HG02938 (cell line): ENCODE data around the gene LARP7.
"Not testable (repeated sequence)": the region's sequence is repeated elsewhere in the genome, so short reads cannot be mapped to it uniquely, and the experiment has no call there.

Experiments used
- ATAC-seq: cut with Tn5 transposase; IDR thresholded peaks from one replicate; pipeline ENCODE4 v1.9.1; 2021; ENCODE audit warnings: mild to moderate bottlenecking, moderate library complexity; ENCODE audit not compliant: unreplicated experiment

Gene LARP7

DNA sequence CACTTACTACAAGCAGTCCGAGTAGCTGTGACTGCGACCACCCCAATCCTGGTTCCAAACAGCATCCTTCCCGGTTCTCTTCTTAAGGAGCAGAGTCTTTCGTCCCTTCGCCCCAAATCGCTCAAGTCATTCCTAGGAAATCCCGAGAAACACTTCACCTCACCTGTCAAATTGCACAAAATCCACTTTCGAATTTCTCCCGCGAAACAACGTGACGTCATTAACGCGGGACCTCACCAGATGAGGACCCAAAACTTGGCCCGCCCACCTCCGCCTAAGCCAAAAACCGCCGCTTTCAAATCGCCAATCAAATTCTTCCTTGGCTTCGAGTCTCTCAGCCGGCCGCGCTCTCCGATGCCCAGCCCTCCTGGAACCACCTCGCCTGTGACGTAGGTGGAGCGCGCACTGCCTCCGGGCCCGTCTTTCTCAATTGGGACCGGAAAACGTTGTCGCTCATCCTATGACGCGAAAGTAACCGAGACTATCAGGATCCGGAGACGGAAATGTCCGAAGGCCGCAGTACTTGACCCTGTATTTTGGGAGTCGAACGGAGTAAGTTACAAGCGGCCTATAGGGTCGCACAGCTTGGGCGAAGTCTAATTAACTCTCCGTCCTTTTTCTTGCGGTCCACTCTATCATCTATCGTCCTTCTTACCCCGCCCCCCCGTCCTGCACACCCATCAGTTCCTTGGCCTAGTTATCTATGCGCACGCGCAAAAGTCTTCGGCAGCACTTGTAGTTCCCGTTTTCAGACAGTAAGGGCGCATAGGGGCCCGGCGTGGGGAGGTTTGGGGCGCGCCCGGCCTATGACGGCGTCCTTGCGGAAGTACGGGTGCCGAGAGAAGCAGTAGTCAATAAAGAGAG lies at the start of gene LARP7, which contains the start of gene ZGRF1:
LARP7 (plus strand) TSS at position 456 of the 864 bp plus-strand sequence. CDS start 7,527 bp downstream, outside the sequence.
ZGRF1 (minus strand) TSS at position 222 of the 864 bp plus-strand sequence. CDS start 3,733 bp downstream, outside the sequence.
- peak; percentile 86 for ATAC-seq

DNA sequence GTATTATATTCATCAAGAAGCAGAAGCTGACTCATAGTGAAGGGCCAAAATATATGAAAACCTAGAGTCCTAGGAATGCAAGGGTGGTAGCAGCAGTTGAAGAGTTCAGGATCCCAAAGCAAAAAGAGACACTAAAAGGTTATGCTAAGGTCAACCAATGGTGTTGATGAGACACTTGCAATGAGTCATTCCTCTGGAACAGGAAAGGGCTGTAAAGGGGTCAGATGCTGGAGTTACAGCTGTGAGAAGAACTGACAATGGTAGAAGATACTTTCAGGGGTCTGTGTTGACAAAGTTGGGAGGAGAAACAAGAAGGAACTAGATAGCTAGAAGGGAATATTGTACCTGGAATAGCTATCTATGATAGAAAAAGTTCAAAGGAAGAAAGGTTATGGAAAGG lies 47.7 kb upstream of the LARP7 start:
- ATAC-seq = no peak

DNA sequence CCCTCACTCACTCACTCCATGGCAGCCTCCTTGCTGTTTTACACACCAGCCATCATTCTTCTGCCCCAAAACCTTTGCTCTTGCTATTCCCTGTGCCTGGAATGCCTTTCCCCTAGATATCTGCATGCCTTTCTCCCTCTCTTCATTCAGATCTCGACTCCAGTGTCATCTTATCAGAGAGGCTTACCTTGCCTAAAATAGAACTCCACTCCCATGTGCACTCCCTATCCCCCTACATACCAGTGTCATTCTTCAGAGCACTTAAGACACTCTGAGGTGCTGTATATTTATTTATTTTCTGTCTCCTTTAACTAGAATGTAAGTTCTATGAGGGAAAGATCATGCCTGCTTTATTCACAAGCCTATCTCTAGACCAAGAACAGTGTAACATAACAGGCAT lies 45.4 kb upstream of the LARP7 start:
- ATAC-seq = no peak

DNA sequence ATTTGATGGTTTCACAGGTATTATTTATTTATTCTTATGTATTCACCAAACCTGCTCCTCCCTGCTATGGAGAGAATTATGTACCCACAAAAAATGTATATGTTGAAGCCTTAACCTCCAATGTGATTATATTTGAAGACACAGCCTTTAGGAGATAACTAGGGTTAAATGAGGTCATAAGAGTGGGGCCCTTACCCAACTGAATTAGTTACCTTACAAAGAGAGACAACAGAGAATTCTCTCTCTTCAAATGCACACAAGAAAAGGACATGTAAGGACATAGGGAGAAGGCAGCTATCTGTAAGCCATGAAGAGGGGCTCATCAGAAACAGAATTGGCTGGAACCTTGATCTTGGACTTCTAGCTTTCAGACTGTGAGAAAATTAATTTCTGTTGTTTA lies 44.2 kb upstream of the LARP7 start:
- ATAC-seq = no peak

DNA sequence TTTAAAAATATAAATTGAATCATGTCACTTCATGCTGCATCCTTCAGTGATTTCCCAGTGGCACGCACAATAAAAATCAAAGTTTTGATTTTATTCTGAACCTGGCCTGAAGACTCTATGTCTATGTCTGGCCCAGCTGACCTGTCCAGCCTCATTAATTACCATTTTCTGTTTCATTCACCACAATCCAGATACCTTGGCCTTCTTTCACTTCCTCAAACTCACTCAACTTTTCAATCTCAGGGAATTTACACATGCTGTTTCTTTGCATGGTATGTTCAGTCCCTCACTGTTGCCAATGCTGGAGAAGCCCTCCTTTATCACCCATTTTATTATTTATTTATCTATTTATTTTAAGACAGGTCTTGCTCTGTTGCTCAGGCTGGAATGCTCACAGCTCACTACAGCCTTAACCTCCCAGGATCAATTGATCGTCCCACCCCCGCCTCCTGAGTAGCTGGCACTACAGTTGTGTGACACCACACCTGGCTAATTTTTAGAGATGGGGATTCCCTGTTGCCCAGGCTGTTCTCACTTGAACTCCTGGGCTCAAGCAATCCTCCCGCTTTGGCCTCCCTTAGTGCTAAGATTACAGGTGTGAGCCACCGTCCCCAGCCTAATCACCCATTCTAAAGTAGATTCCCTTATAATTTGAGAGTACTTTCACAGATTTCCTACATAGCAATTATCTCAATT lies 43.4 kb upstream of the LARP7 start:
- ATAC-seq = peak; percentile 86

DNA sequence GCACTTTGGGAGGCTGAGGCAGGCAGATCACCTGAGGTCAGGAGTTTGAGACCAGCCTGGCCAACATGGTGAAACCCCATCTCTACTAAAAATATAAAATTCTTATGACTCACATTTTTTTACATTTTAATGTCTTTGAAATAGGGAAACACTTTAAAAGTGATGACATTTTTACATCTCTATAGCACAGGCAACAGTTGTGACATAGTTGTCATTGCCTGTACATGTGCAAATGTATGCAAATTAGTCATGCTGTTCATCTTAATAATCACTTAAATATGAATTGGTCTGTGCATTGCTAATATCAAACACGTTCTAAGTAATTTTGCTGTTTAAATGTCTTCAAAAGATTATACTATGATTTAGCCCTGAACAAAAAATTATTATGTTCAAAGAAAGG lies 42.0 kb upstream of the LARP7 start:
- no peak for ATAC-seq

DNA sequence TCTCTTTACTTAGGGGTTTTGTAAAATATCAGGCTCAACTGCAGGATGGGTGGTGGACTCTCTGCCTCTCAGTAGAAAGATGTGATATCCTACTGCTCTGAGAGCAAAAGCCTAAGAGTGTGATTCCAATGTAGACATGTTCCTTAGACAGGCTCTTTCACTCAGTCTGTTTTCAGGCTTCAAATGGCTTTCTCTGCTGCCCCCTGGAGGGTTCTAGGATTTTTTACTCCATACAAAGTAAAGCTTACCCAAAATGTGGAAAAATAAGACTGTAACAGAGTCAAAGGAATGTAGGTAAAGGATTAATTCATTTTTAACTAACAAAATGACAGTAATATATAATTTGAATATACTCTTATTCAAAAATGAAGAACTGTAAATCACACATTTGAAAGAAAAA lies 32.4 kb upstream of the LARP7 start:
- peak; percentile 56 for ATAC-seq

DNA sequence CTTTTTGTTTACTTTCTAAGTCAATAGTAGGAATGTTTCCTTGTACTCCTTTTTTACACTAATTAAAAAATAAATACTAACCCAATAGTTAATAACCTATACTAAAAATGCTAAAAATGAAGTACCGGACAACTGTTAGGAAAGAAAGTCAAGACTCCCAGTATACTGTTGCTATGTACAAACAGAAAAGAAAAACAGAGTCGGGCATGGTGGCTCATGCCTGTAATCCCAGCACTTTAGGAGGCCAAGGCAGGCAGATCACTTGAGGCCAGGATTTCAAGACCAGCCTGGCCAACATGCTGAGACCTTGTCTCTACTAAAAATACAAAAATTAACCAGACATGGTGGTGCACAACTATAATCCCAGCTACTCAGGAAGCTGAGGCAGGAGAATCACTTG lies 24.1 kb upstream of the LARP7 start:
- not testable (repeated sequence) for ATAC-seq

DNA sequence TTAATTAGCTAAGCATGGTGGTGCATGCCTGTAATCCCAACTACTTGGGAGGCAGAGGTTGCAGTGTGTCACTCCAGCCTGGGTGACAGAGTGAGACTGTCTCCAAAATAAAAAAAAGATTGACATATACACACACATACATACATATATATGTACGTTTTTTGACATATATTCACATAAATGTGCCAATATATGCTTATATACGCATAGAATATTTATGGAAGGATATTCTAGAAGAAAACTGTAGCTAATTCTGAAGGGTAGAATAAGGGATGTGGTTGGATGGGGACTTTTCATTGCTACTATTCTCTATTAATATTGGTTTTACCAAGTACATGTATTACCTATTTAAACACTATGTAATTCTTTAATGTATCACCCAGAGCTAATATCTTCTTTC lies 20.0 kb upstream of the LARP7 start:
- ATAC-seq = no peak

DNA sequence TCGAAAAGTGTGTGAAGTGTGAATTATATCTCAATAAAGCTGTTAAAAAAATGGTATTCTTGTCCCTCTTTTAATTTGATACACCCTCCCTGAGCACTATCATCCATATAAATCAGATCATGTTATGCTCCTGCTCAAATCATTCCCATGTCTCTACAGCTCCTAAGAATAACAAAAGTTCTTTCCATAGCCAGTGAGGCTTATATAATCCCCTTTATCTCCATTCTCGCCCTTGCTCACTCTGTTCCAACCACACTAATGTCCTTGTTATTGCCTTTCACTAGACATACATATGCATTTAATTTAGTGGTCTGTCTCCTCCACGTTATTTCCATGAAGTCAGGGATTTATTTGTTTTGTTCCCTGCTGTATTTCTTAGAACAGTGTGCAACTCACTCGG lies 10.7 kb upstream of the LARP7 start:
- ATAC-seq = no peak

DNA sequence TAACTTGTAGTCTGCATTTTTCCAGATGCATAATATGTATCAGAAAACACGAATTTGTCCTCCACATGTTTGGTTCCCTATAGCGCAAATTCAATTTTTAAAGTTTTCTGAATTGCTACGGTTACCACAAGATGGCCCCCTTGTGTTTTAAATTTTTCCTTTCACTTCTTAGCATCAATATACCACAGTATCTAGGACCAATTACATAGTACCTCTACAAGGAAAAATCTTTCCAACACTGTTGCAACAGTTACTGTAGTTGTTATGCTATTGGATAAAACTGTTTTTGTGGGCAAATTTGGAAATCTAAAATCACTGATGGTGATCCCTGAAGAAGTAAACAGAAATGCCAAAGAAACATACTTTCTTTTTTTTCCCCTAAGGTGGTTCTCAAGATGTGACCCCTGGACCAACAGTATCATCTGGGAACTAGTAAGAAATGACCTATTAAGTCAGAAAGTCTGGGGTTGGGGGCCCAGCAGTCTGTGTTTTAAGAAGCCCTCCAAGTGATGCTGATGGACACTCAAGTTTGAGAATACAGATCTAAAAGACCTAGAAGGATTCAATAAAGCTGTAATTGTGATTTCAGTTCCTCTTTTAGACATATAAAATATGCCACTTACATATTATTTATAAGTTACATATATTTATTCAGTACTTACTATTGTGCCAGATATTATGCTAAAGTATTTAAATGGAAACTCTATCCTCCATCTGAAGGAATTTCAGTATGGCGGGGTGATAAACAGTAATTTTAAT lies 3.3 kb upstream of the LARP7 start:
- ATAC-seq = no peak

DNA sequence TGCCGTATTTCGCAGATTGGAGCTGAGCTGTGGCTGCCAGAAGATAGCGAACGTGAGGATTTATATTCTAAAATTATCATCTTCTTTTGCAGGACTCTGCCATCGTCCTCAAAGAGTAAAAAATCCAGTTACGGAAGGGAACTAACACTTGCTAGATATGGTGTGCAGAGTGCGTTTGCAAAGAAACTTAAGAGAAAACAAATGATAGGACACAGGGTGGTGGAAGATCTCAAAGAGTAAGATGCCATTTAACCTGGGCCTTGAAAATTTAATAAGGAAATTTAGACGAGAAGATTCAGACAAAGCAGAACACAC lies 566 bp downstream of the LARP7 start:
- peak; percentile 2 for ATAC-seq

DNA sequence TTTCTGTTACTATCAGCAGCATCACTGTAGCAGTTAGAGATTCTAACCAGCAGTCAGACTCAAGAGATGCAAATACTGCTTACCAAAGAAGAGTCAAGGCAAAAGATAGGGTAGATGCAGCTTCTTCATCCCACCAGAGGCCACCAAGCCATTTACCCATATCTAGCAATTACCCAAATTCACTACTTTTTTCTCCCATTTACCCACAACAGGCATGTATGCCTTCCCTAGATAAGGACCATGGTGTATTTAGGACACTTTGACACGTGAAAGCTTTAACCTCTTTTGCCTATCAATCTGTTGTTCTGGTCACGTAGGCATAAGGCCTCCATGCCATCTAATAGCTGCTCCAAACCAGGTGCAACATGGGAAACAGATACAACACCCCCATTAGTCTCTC lies 5.6 kb downstream of the LARP7 start:
- no peak for ATAC-seq

DNA sequence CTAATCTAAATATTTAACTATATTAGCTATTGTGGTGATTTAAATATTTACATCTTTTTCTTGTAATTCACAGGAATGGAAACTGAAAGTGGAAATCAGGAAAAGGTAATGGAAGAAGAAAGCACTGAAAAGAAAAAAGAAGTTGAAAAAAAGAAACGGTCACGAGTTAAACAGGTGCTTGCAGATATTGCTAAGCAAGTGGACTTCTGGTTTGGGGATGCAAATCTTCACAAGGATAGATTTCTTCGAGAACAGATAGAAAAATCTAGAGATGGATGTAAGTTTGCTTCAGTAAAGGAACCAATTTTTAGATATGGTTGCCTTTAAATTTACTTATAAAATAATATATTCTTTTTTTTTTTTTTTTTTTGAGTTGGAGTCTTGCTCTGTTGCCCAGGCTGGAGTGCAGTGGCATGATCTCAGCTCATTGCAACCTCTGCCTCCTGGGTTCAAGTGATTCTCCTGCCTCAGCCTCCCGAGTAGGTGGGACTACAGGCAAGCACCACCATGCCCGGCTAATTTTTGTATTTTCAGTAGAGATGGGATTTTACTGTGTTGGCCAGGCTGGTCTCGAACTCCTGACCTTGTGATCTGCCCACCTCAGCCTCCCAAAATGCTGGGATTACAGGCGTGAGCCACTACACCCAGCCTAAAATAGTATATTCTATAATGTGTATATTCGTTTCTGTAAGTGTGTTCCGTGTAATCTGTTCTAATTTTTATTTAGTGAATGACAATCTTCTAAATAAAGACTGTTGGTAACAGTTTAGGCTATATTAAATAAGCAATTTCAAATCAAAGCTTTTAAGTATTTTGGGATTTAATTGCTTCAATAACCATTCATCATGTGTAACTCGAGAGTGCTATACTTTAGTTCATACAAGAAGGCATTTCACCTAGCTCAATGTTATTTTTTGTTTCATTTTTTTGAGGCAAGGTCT lies 7.9 kb downstream of the LARP7 start:
- not testable (repeated sequence) for ATAC-seq

DNA sequence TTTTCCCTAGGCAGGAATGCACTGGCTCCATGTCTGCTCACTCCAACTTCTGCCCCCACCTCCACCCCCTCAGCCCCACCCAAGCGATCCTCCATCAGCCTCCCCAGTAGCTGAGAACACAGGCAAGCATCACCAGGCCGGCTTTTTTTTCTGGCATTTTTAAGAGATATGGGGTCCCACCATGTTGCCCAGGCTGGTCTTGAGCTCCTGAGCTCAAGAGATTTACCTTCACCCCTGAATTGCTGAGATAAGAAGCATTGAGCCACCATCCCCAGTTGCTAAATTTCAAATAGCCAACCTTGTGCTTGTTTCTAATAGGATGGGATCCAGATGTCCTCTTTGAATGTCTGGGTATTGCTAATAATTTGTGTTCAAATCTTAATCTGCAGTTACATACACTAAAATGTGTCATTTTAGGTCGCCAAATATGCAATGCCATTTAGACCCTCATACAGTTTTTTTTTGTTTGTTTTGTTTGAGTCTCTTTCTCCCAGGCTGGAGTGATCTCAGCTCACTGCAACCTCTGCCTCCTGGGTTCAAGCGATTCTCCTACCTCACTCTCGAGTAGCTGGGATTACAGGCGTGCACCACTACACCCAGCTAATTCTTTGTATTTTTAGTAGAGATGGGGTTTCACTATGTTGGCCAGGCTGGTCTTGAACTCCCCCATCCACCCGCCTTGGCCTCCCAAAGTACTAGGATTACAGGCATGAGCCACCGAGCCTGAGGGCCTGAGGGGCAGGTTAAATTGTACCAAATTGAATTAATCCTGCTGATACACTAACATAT lies 8.8 kb downstream of the LARP7 start:
- no peak for ATAC-seq

DNA sequence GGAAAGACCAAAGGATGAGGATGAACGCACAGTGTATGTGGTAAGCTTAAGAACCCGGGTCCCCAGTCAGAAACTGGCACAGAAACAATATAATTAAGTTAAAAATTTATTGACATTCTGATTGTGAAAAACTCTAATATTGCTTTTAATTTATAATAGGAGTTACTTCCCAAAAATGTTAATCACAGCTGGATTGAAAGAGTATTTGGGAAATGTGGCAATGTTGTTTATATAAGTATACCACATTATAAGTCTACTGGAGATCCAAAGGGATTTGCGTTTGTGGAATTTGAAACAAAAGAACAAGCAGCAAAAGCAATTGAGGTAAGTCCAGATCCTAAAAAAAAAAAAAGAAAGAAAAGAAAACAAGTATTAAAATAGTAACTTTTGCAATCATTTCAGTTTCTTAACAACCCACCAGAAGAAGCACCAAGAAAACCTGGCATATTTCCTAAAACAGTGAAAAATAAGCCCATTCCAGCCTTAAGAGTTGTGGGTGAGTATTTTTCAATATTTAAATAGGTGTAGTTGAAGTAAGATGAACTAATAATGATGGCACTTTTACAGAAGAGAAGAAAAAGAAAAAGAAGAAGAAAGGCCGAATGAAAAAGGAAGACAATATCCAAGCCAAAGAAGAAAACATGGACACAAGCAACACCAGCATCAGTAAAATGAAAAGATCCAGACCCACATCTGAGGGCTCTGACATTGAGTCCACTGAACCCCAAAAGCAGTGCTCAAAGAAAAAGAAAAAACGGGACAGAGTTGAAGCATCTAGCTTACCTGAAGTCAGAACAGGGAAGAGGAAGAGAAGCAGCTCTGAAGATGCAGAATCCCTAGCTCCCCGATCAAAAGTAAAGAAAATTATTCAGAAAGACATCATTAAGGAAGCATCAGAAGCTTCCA lies 9.9 kb downstream of the LARP7 start:
- no peak for ATAC-seq

DNA sequence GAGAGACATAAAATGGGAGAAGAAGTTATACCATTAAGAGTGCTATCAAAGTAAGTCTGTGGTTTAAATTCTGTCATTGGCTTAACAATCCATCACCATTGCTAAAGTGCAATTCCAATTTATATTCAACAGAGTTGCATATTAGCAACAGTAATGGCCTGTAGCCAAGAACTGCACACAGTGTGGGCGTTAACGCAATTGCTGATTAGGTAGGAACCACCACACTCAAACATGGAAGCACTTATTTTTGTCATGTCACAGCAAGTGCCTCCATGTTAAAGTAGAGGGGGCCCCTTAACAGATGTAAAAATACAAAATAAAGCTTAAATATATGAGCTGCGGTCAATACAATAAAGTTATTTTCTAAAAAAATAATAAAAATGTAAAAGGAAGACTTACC lies 10.8 kb downstream of the LARP7 start:
- no peak for ATAC-seq

DNA sequence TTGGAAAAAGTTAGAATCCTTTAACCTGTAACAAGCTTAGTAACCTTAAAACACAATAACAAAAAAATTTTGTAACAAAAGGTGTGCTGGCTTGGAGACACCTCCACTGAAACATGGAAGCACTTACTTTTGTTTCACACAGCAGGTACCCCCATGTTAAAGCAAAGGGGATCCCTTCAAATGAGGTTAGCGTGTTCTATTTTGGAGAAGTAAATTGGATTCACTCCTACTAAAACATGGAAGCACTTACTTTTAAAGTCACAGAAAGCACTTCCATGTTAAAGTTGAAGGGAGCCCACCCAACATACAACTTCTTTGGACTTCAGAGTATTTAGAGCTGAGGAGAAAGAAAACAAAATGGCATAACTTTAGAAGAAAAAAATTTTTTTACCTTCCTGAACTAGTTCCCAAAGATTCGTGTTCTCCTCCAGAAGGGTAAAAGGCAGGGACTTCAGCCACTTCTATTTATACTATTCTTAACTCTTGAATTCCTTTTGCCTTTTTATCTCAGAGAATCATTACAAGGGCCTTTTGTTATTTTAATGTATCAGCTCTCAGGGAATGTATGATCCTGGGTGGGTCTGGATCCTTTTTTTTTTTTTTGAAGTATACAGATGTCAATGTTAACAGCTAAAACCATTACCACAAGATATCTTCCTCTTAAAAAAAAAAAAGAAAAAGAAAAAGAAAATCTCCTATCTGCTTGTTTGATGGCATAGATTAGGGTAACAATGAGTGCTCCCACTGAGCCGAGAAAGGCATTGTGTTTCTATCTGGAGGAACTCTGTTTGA lies 11.5 kb downstream of the LARP7 start:
- no peak for ATAC-seq
